ENCODE results near the gene ATP5F1C. TPM values are rescaled to one million over a fixed set of nuclear protein-coding genes. Genes with fewer than 3 reads are reported as not detected.

Gene ATP5F1C
- total and polyA plus RNA-seq, 2 donors (not counting 3 experiments of a cell fraction or from before 2014, with no cell fraction given) = 184 to 290 TPM

GRCh38 chr10:7808686-7809267 lies 20.8 kb downstream of the ATP5F1C start:
- H3K79me2 ChIP-seq (ENCODE audit: control insufficient read depth, insufficient read depth, low read length) = no peaks in the 10 kb centered on the region
- TF ChIP-seq EZH2 (IDR thresholded peaks at IDR 0.05; ENCODE audit: borderline replicate concordance, low read depth, low read length, severe bottlenecking) = no peak
- TF ChIP-seq FOS (IDR thresholded peaks at IDR 0.05; ENCODE audit: borderline replicate concordance, insufficient read depth, low read length) = no peak
- no peak for TF ChIP-seq CTCF (IDR thresholded peaks at IDR 0.05; ENCODE audit: extremely low read depth in 1 of 2, insufficient read depth in 1 of 2, low read depth in 1 of 2, low read length in 2 of 2)
- TF ChIP-seq MAX (IDR thresholded peaks at IDR 0.05; ENCODE audit: insufficient read depth, insufficient read length) = no peak
- TF ChIP-seq GATA2 (IDR thresholded peaks at IDR 0.05; ENCODE audit: insufficient read depth, insufficient read length, low read depth, low read length) = no peak
- no peak for TF ChIP-seq POLR2AphosphoS5 (IDR thresholded peaks at IDR 0.05; ENCODE audit: insufficient read depth, low read depth, low read length)
- TF ChIP-seq POLR2A (IDR thresholded peaks at IDR 0.05; ENCODE audit: low read depth, low read length) = no peak
- TF ChIP-seq JUN (IDR thresholded peaks at IDR 0.05; ENCODE audit: borderline replicate concordance, insufficient read depth, insufficient read length, low read depth) = no peak
- TF ChIP-seq MYC (IDR thresholded peaks at IDR 0.05; ENCODE audit: low read depth, low read length) = no peak
- no peaks in the 10 kb centered on the region for H3K9me1 ChIP-seq (replicated peaks; ENCODE audit: control insufficient read depth, extremely low read depth, insufficient read depth, low read length)
- no peak overlapping the region for H3K4me2 ChIP-seq (ENCODE audit: insufficient read depth, low read length)
- intact Hi-C loops (cut with micrococcal nuclease) (no loop called here), dilution Hi-C loops (cut with MboI; ENCODE audit: extremely low pct_ligation_motif_present, low sequenced_read_pairs) (no loop called here)
- CTCF ChIA-PET = interaction anchor here (1.4 to 1.9 kb wide), 2 partner anchors 10 to 11 kb away, joined by 6 to 7 read pairs; partner anchors contain the start of gene TAF3
- POLR2A ChIA-PET = no interaction called here
- H3K9ac ChIP-seq (replicated peaks; ENCODE audit: extremely low read depth, insufficient read depth, low read length) = no peak overlapping the region
- BruUV-seq (replicated peaks) = no TSS peak
- DNase-seq (ENCODE audit: low read depth, low spot score) = no peak
- H4K20me1 ChIP-seq (replicated peaks; ENCODE audit: control insufficient read depth, extremely low read depth, insufficient read depth, low read length) = no peaks in the 10 kb centered on the region
- H3K27me3 ChIP-seq (ENCODE audit: control insufficient read depth in 2 of 2, insufficient read depth in 2 of 2, low read length in 2 of 2) = no peaks in the 10 kb centered on the region
- no peaks in the 10 kb centered on the region for H3K9me3 ChIP-seq (replicated peaks; ENCODE audit: control insufficient read depth, insufficient read depth, low read length)
- FAIRE-seq = no peak
- peaks cover 17 to 18% of the 10 kb centered on the region in 2 experiments for H3K36me3 ChIP-seq (ENCODE audit: control insufficient read depth in 2 of 2, extremely low read depth in 1 of 2, insufficient read depth in 2 of 2, low read length in 2 of 2)
- no peak overlapping the region for H3K4me3 ChIP-seq (replicated peaks in 1 of 3; ENCODE audit: insufficient read depth in 1 of 3, low read depth in 1 of 3, low read length in 3 of 3)
- no peak overlapping the region for H3K27ac ChIP-seq (ENCODE audit: insufficient read depth, low read depth, low read length)
- no peak overlapping the region for H2AFZ ChIP-seq (ENCODE audit: low read depth, low read length)
- no peaks in the 10 kb centered on the region for H3K4me1 ChIP-seq (ENCODE audit: control insufficient read depth, extremely low read depth, insufficient read depth, low read length)
